A673 (cell line): Measurements from ENCODE around the gene FCHO1. TPM values are rescaled to one million over a fixed set of nuclear protein-coding genes. Genes with fewer than 3 reads are reported as not detected.

ENCODE experiments used
- BruUV-seq: library from RNA; stranded (reverse); fragments of 400-500 nt; replicated peaks from 2 replicates; lab custom pipeline; 2021; lab: Mats Ljungman, UMichigan
- CTCF ChIA-PET: fragments of 300-600 bp; sonication (Branson Sonifier 250); formaldehyde crosslinking; loops from one replicate; lab custom pipeline; 2022; ENCODE audit warnings: antibody characterized with exemption; lab: Charles Lee
- POLR2A ChIA-PET: fragments of 300-600 bp; sonication (Branson Sonifier 250); formaldehyde crosslinking; loops from one replicate; lab custom pipeline; 2022; ENCODE audit warnings: antibody characterized with exemption; ENCODE audit not compliant: low non-redundant PET; lab: Charles Lee
- DNase-seq: peaks from one replicate; pipeline ENCODE4 v3.0.0-alpha.2; 2015; ENCODE audit warnings: low spot score
- H3K27ac ChIP-seq: fragments of 200-600 bp; sonication (generic); 2 replicates; pipeline ENCODE4 v1.5.1; 2016; ENCODE audit warnings: mixed run types, low read depth, mild to moderate bottlenecking, mixed read lengths, antibody characterized with exemption, low read length; ENCODE audit not compliant: poor library complexity, severe bottlenecking
- H3K27me3 ChIP-seq: fragments of 200-600 bp; sonication (generic); replicated peaks from 2 replicates; pipeline ENCODE4 v1.6.1; 2017; ENCODE audit warnings: mixed run types, low read depth, mild to moderate bottlenecking, mixed read lengths, antibody characterized with exemption, low read length; ENCODE audit not compliant: insufficient read depth, poor library complexity
- H3K36me3 ChIP-seq: fragments of 200-600 bp; sonication (generic); 2 replicates; pipeline ENCODE4 v1.6.1; 2016; ENCODE audit warnings: mixed run types, mild to moderate bottlenecking, mixed read lengths, antibody characterized with exemption, low read length; ENCODE audit not compliant: insufficient read depth, poor library complexity, severe bottlenecking
- H3K4me1 ChIP-seq: fragments of 200-600 bp; sonication (generic); 2 replicates; pipeline ENCODE4 v1.6.1; 2017; ENCODE audit warnings: mixed run types, mild to moderate bottlenecking, mixed read lengths, antibody characterized with exemption, low read length; ENCODE audit not compliant: insufficient read depth, poor library complexity, severe bottlenecking
- H3K4me3 ChIP-seq: fragments of 200-600 bp; sonication (generic); 2 replicates; pipeline ENCODE4 v1.5.1; 2016; ENCODE audit warnings: low read depth, mixed run types, mild to moderate bottlenecking, mixed read lengths, low read length; ENCODE audit not compliant: poor library complexity, severe bottlenecking
- H3K9me3 ChIP-seq: fragments of 200-600 bp; sonication (generic); 2 replicates; pipeline ENCODE4 v1.6.1; 2016; ENCODE audit warnings: mixed run types, low read depth, mild to moderate bottlenecking, mixed read lengths, antibody characterized with exemption, low read length; ENCODE audit not compliant: poor library complexity, severe bottlenecking
- CTCF ChIP-seq: fragments of 300-800, 200-600 bp; sonication (generic); conservative IDR thresholded peaks from 2 replicates; pipeline ENCODE4 v1.5.1; 2017; ENCODE audit warnings: low read depth, mild to moderate bottlenecking, antibody characterized with exemption, low read length, moderate library complexity, mixed read lengths
- EZH2 ChIP-seq: fragments of 200-600 bp; sonication (generic); IDR thresholded peaks from 2 replicates; pipeline ENCODE4 v1.6.1; 2017; ENCODE audit warnings: borderline replicate concordance, low read depth, mild to moderate bottlenecking, mixed read lengths, antibody characterized with exemption, low read length; ENCODE audit not compliant: poor library complexity, severe bottlenecking
- intact Hi-C: fragments of 100-400 bp; cut with micrococcal nuclease; formaldehyde crosslinking; loops from one replicate; pipeline ENCODE4 v1.10.0; 2022; ENCODE audit not compliant: unreplicated experiment
- total RNA-seq: library from RNA; stranded (reverse); gene quantifications from 2 replicates; pipeline ENCODE4 v1.2.3, GENCODE V29; 2021

FCHO1 gene
- total RNA-seq, 1 experiment from 2014 or later = 2.1 TPM

GRCh38 chr19:17720440-17720839, 30.8 kb upstream of the FCHO1 start:
- Histone ChIP-seq H3K4me3 (peak overlapping the region; percentile 94), H3K36me3 (peaks cover 36% of the 10 kb centered on the region), H3K27me3 (no peaks in the 10 kb centered on the region), H3K4me1 (peaks cover 9% of the 10 kb centered on the region), H3K9me3 (no peaks in the 10 kb centered on the region), H3K27ac (peak overlapping the region; percentile 72)
- ChIA-PET CTCF (no interaction called here), POLR2A (interaction anchor here (0.6 kb wide), 1 partner anchor 32 kb away, joined by 4 read pairs; no protein-coding TSS in a partner anchor)
- DNase-seq = no peak
- TF ChIP-seq EZH2 (no peak), CTCF (no peak)
- no TSS peak for BruUV-seq
- intact Hi-C loops = no loop called here

DNA sequence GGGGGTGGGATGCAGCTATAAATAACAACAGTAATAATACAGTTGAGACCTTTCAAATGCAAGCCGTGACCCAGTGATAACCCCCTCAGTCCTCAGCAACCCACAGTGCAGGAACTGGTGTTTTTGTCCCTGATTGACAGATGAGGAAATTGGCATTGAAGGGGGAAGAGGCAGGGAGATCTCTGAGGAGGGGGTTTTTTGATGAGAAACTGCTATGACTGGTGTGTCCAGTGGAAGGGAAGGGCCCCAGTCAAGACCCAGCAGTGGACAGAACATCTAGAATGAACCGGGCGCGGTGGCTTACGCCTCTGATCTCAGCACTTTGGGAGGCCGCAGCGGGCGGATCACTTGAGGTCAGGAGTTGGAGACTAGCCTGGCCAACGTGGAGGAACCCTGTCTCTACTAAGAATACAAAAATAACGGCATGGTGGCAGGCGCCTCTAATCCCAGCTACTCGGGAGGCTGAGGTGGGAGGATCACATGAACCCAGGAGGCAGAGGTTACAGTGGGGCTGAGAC, 30.1 kb upstream of the FCHO1 start:
- H3K27ac ChIP-seq = no peak overlapping the region
- CTCF ChIA-PET = no interaction called here
- no peaks in the 10 kb centered on the region for H3K9me3 ChIP-seq
- H3K4me1 ChIP-seq = peaks cover 9% of the 10 kb centered on the region
- peaks cover 43% of the 10 kb centered on the region for H3K36me3 ChIP-seq
- intact Hi-C loops = no loop called here
- no peaks in the 10 kb centered on the region for H3K27me3 ChIP-seq
- H3K4me3 ChIP-seq = peak overlapping the region; percentile 94
- DNase-seq = no peak
- TF ChIP-seq CTCF = no peak
- no peak for TF ChIP-seq EZH2
- BruUV-seq = TSS peak; percentile 32
- POLR2A ChIA-PET = no interaction called here

DNA sequence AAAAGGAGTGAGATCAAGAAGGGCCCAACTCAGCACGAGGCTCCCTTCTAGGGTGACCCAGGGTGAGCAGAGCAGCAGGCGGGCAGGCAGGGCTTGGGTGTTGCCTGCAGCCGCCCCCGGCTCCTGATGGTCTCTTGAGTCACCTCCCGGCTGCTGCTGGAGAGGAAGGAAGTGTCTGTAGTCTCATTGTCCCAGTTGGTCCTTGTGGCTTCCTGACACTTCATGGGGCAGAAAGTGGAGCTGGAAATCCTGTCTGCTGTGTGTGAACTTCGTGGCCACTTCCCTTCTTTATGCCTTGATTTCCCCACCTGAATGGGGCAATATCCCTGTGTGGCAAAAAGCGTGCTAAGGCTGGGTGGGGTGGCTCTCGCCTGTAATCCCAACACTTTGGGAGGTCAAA, 29.5 kb upstream of the FCHO1 start:
- Histone ChIP-seq H3K4me3 (no peak overlapping the region), H3K36me3 (peaks cover 50% of the 10 kb centered on the region), H3K27ac (no peak overlapping the region), H3K27me3 (no peaks in the 10 kb centered on the region), H3K9me3 (no peaks in the 10 kb centered on the region), H3K4me1 (peaks cover 9% of the 10 kb centered on the region)
- ChIA-PET POLR2A (no interaction called here), CTCF (no interaction called here)
- TF ChIP-seq CTCF = no peak
- no peak for TF ChIP-seq EZH2
- no peak for DNase-seq
- BruUV-seq = no TSS peak
- intact Hi-C loops = no loop called here
